ENCODE data around the gene CERS6. TPM values are rescaled to one million over a fixed set of nuclear protein-coding genes. Genes with fewer than 3 reads are reported as not detected.

The CERS6 gene
- polyA plus RNA-seq, 1 donor (not counting 4 experiments of a cell fraction or from before 2014, with no cell fraction given), result 19.5 TPM

DNA sequence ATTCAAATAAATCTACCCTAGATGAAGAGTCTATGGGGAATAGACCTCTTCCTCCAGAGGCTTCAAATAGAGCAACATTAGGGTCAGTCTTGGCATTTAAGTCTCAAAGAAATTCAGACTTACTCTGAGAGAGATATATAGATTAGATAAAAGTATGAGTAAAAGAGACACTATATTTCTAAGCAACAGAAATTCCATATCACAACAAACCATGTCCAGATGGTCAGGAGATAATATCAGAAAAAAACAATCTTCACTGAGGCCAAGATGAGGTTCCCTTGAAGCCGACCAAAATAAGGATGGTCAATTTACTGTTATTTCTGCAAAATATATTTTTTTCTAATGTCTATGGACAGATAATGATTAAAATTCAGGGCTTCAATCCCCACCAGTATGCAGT is 257.3 kb downstream of the CERS6 start:
- Histone ChIP-seq H3K9me3 (ENCODE audit: control insufficient read depth, low read depth, low read length) (no peaks in the 10 kb centered on the region), H3K9me1 (ENCODE audit: control insufficient read depth, extremely low read depth, insufficient read depth, low read length) (no peaks in the 10 kb centered on the region), H3K36me3 (ENCODE audit: control insufficient read depth in 2 of 2, extremely low read depth in 1 of 2, insufficient read depth in 2 of 2, low read length in 2 of 2) (peaks cover 0 to 2% of the 10 kb centered on the region in 2 experiments), H3K9ac (ENCODE audit: control insufficient read depth, extremely low read depth, insufficient read depth, low read length) (no peak overlapping the region), H4K20me1 (ENCODE audit: control insufficient read depth, extremely low read depth, insufficient read depth, low read length) (no peaks in the 10 kb centered on the region), H3K4me3 (ENCODE audit: control insufficient read depth in 2 of 3, extremely low read depth in 1 of 3, insufficient read depth in 2 of 3, low read depth in 1 of 3, low read length in 3 of 3) (no peak overlapping the region), H3K27me3 (ENCODE audit: control insufficient read depth, extremely low read depth, insufficient read depth, low read length) (no peaks in the 10 kb centered on the region), H3K4me1 (ENCODE audit: control insufficient read depth, extremely low read depth, insufficient read depth, low read length) (peaks cover 13% of the 10 kb centered on the region), H2AFZ (ENCODE audit: control insufficient read depth, low read length) (no peak overlapping the region), H3K79me2 (ENCODE audit: control insufficient read depth, insufficient read depth, low read length) (no peaks in the 10 kb centered on the region), H3K4me2 (ENCODE audit: control insufficient read depth, extremely low read depth, insufficient read depth, low read depth, low read length) (no peak overlapping the region), H3K27ac (ENCODE audit: control insufficient read depth, insufficient read depth, low read length) (no peak overlapping the region)
- no peak for DNase-seq (ENCODE audit: low read depth, low spot score)
- TF ChIP-seq EZH2 (IDR thresholded peaks at IDR 0.05; ENCODE audit: low read length), result no peak
- TF ChIP-seq, protein P1, sequence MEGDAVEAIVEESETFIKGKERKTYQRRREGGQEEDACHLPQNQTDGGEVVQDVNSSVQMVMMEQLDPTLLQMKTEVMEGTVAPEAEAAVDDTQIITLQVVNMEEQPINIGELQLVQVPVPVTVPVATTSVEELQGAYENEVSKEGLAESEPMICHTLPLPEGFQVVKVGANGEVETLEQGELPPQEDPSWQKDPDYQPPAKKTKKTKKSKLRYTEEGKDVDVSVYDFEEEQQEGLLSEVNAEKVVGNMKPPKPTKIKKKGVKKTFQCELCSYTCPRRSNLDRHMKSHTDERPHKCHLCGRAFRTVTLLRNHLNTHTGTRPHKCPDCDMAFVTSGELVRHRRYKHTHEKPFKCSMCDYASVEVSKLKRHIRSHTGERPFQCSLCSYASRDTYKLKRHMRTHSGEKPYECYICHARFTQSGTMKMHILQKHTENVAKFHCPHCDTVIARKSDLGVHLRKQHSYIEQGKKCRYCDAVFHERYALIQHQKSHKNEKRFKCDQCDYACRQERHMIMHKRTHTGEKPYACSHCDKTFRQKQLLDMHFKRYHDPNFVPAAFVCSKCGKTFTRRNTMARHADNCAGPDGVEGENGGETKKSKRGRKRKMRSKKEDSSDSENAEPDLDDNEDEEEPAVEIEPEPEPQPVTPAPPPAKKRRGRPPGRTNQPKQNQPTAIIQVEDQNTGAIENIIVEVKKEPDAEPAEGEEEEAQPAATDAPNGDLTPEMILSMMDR (optimal IDR thresholded peaks at IDR 0.05 in 1 of 3, IDR thresholded peaks at IDR 0.05 in 1 of 3, conservative IDR thresholded peaks at IDR 0.05 in 1 of 3; ENCODE audit: extremely low read depth in 1 of 3, insufficient read depth in 2 of 3, low read length in 3 of 3), result no peak
- no peak for FAIRE-seq
- dilution Hi-C loops (cut with MboI; ENCODE audit: extremely low pct_ligation_motif_present, low sequenced_read_pairs), result no loop called here

DNA sequence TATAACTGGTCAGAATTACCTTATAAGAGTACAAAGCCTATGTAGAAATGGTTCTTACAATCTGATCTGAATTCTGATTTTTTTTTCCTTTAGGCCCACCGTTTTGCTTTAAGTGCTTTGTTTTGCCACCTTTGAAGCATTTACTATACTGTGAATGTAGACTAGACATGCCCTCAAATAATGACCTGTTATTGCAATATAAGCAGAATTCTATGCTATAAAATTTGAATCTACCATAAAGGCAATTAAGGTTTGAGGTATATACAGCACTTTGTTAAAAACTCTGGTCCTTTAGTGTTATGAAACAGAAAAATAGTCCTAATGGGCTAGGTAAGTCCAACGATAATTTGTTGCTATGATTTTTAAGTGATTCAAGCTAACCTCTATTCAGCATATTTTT is 259.8 kb downstream of the CERS6 start:
- no peak overlapping the region for H3K4me3 ChIP-seq (ENCODE audit: control insufficient read depth in 2 of 3, extremely low read depth in 1 of 3, insufficient read depth in 2 of 3, low read depth in 1 of 3, low read length in 3 of 3)
- H3K36me3 ChIP-seq (ENCODE audit: control insufficient read depth in 2 of 2, extremely low read depth in 1 of 2, insufficient read depth in 2 of 2, low read length in 2 of 2), result peaks cover 0 to 2% of the 10 kb centered on the region in 2 experiments
- dilution Hi-C loops (cut with MboI; ENCODE audit: extremely low pct_ligation_motif_present, low sequenced_read_pairs), result no loop called here
- no peak for TF ChIP-seq EZH2 (IDR thresholded peaks at IDR 0.05; ENCODE audit: low read length)
- TF ChIP-seq, protein P1 (optimal IDR thresholded peaks at IDR 0.05 in 1 of 3, IDR thresholded peaks at IDR 0.05 in 1 of 3, conservative IDR thresholded peaks at IDR 0.05 in 1 of 3; ENCODE audit: extremely low read depth in 1 of 3, insufficient read depth in 2 of 3, low read length in 3 of 3), result no peak
- no peaks in the 10 kb centered on the region for H3K9me3 ChIP-seq (ENCODE audit: control insufficient read depth, low read depth, low read length)
- no peak overlapping the region for H3K27ac ChIP-seq (ENCODE audit: control insufficient read depth, insufficient read depth, low read length)
- no peak overlapping the region for H3K9ac ChIP-seq (ENCODE audit: control insufficient read depth, extremely low read depth, insufficient read depth, low read length)
- no peaks in the 10 kb centered on the region for H3K9me1 ChIP-seq (ENCODE audit: control insufficient read depth, extremely low read depth, insufficient read depth, low read length)
- FAIRE-seq, result no peak
- no peaks in the 10 kb centered on the region for H3K79me2 ChIP-seq (ENCODE audit: control insufficient read depth, insufficient read depth, low read length)
- no peaks in the 10 kb centered on the region for H4K20me1 ChIP-seq (ENCODE audit: control insufficient read depth, extremely low read depth, insufficient read depth, low read length)
- peaks cover 25% of the 10 kb centered on the region for H3K4me1 ChIP-seq (ENCODE audit: control insufficient read depth, extremely low read depth, insufficient read depth, low read length)
- DNase-seq (ENCODE audit: low read depth, low spot score), result no peak
- H2AFZ ChIP-seq (ENCODE audit: control insufficient read depth, low read length), result no peak overlapping the region
- no peaks in the 10 kb centered on the region for H3K27me3 ChIP-seq (ENCODE audit: control insufficient read depth, extremely low read depth, insufficient read depth, low read length)
- H3K4me2 ChIP-seq (ENCODE audit: control insufficient read depth, extremely low read depth, insufficient read depth, low read depth, low read length), result no peak overlapping the region
